ENCODE data around the gene ZNF467. TPM values are rescaled to one million over a fixed set of nuclear protein-coding genes. Genes with fewer than 3 reads are reported as not detected.

ZNF467 gene
- total RNA-seq, 1 donor from 2014 or later = 3.5 TPM

GRCh38 chr7:149813254-149814035 is 40.1 kb upstream of the ZNF467 start:
- DNase-seq (ENCODE audit: low spot score) = no peak
- Mint-ChIP-seq H3K4me1 (ENCODE audit: low read depth) (no peaks in the 10 kb centered on the region), H3K27ac (ENCODE audit: unreplicated experiment) (no peak overlapping the region), H3K4me3 (ENCODE audit: unreplicated experiment) (no peak overlapping the region), H3K9me3 (ENCODE audit: low read depth) (no peaks in the 10 kb centered on the region), H3K27me3 (ENCODE audit: low read depth) (peaks cover 4% of the 10 kb centered on the region), H3K36me3 (ENCODE audit: low read depth) (no peaks in the 10 kb centered on the region)
- no peak for TF ChIP-seq CTCF (IDR thresholded peaks at IDR 0.05)

GRCh38 chr7:149811831-149812490 is 38.6 kb upstream of the ZNF467 start:
- peaks cover 11% of the 10 kb centered on the region for H3K27me3 Mint-ChIP-seq (ENCODE audit: low read depth)
- H3K4me1 Mint-ChIP-seq (ENCODE audit: low read depth) = no peaks in the 10 kb centered on the region
- no peaks in the 10 kb centered on the region for H3K36me3 Mint-ChIP-seq (ENCODE audit: low read depth)
- H3K9me3 Mint-ChIP-seq (ENCODE audit: low read depth) = no peaks in the 10 kb centered on the region
- no peak for TF ChIP-seq CTCF (IDR thresholded peaks at IDR 0.05)
- no peak for DNase-seq (ENCODE audit: low spot score)
- H3K4me3 Mint-ChIP-seq (ENCODE audit: unreplicated experiment) = no peak overlapping the region
- H3K27ac Mint-ChIP-seq (ENCODE audit: unreplicated experiment) = no peak overlapping the region

- H3K36me3 Mint-ChIP-seq (ENCODE audit: low read depth) = no peaks in the 10 kb centered on the region
- H3K4me3 Mint-ChIP-seq (ENCODE audit: unreplicated experiment) = no peak overlapping the region
- H3K9me3 Mint-ChIP-seq (ENCODE audit: low read depth) = no peaks in the 10 kb centered on the region
- no peaks in the 10 kb centered on the region for H3K4me1 Mint-ChIP-seq (ENCODE audit: low read depth)
- peaks cover 18% of the 10 kb centered on the region for H3K27me3 Mint-ChIP-seq (ENCODE audit: low read depth)
- no peak for DNase-seq (ENCODE audit: low spot score)
- no peak overlapping the region for H3K27ac Mint-ChIP-seq (ENCODE audit: unreplicated experiment)
- peak; percentile 58 for TF ChIP-seq CTCF (IDR thresholded peaks at IDR 0.05)
Observed at GRCh38 chr7:149811221-149811620, 37.8 kb upstream of the ZNF467 start.

GRCh38 chr7:149809215-149809614 is 35.8 kb upstream of the ZNF467 start:
- no peaks in the 10 kb centered on the region for H3K4me1 Mint-ChIP-seq (ENCODE audit: low read depth)
- peaks cover 25% of the 10 kb centered on the region for H3K27me3 Mint-ChIP-seq (ENCODE audit: low read depth)
- no peak for DNase-seq (ENCODE audit: low spot score)
- H3K4me3 Mint-ChIP-seq (ENCODE audit: unreplicated experiment) = no peak overlapping the region
- no peak overlapping the region for H3K27ac Mint-ChIP-seq (ENCODE audit: unreplicated experiment)
- no peaks in the 10 kb centered on the region for H3K9me3 Mint-ChIP-seq (ENCODE audit: low read depth)
- TF ChIP-seq CTCF (IDR thresholded peaks at IDR 0.05) = no peak
- H3K36me3 Mint-ChIP-seq (ENCODE audit: low read depth) = no peaks in the 10 kb centered on the region

GRCh38 chr7:149808311-149808710 is 34.9 kb upstream of the ZNF467 start:
- DNase-seq (ENCODE audit: low spot score) = no peak
- no peaks in the 10 kb centered on the region for H3K4me1 Mint-ChIP-seq (ENCODE audit: low read depth)
- no peaks in the 10 kb centered on the region for H3K36me3 Mint-ChIP-seq (ENCODE audit: low read depth)
- H3K27me3 Mint-ChIP-seq (ENCODE audit: low read depth) = peaks cover 27% of the 10 kb centered on the region
- H3K4me3 Mint-ChIP-seq (ENCODE audit: unreplicated experiment) = no peak overlapping the region
- TF ChIP-seq CTCF (IDR thresholded peaks at IDR 0.05) = no peak
- H3K9me3 Mint-ChIP-seq (ENCODE audit: low read depth) = no peaks in the 10 kb centered on the region
- no peak overlapping the region for H3K27ac Mint-ChIP-seq (ENCODE audit: unreplicated experiment)

Measured in chondrocyte (in vitro differentiated cells).